ENCODE results near the gene AP1S3.

DNA sequence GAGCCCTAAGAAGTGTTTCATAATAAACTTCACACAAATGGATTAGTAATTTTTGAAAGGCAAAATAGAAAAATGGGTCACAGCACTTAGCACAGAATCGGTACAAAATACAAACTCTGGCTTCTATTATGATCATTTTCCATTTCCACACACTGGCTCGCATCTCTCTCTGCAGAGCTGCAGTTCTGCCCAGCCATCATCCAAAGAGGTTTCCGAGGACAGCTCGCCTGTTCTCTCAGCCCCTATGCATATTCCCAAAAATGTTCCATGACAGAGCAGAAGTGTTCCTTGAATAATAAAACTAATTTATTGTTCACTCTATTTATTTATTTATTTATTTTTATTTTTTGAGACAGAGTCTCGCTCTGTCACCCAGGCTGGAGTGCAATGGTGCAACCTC is 115.6 kb downstream of the AP1S3 start:
- TF ChIP-seq, protein P1, sequence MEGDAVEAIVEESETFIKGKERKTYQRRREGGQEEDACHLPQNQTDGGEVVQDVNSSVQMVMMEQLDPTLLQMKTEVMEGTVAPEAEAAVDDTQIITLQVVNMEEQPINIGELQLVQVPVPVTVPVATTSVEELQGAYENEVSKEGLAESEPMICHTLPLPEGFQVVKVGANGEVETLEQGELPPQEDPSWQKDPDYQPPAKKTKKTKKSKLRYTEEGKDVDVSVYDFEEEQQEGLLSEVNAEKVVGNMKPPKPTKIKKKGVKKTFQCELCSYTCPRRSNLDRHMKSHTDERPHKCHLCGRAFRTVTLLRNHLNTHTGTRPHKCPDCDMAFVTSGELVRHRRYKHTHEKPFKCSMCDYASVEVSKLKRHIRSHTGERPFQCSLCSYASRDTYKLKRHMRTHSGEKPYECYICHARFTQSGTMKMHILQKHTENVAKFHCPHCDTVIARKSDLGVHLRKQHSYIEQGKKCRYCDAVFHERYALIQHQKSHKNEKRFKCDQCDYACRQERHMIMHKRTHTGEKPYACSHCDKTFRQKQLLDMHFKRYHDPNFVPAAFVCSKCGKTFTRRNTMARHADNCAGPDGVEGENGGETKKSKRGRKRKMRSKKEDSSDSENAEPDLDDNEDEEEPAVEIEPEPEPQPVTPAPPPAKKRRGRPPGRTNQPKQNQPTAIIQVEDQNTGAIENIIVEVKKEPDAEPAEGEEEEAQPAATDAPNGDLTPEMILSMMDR (IDR thresholded peaks at IDR 0.05) = no peak
- TF ChIP-seq EZH2 (IDR thresholded peaks at IDR 0.05) = no peak
